Bronchus fibroblast of lung (primary cell): Measurements from ENCODE around the gene PPP2R5D. TPM values are rescaled to one million over a fixed set of nuclear protein-coding genes. Genes with fewer than 3 reads are reported as not detected.

Source experiments
- total RNA-seq: library from RNA; depleted of rRNA; stranded (reverse); fragments of >200 nt; gene quantifications from 2 replicates; pipeline ENCODE4 v1.2.3, GENCODE V29; 2015

PPP2R5D gene
- total RNA-seq, result 54.3 and 71.8 TPM in 2 replicates

GRCh38 chr6:42984001-42984923 is at the start of gene PPP2R5D:
PPP2R5D (plus strand) TSS chr6:42984570; CDS start chr6:42984678, 108 bp downstream.

GRCh38 chr6:42960243-42961019 is 23.9 kb upstream of the PPP2R5D start, which contains the start of gene GNMT:
GNMT (plus strand) TSS chr6:42960754; CDS start chr6:42960768, 14 bp downstream.

GRCh38 chr6:42978839-42979522 is 5.4 kb upstream of the PPP2R5D start, which contains the start of gene PEX6:
PEX6 (minus strand) TSS chr6:42979181; CDS start chr6:42979150, 31 bp downstream.

GRCh38 chr6:43013843-43014433 is 29.6 kb downstream of the PPP2R5D start, which contains the start of the genes KLHDC3 and MEA1:
KLHDC3 (plus strand) TSS chr6:43014249; CDS start chr6:43017193, 2,944 bp downstream.
MEA1 (minus strand) TSS chr6:43013946; CDS start chr6:43013813, 133 bp downstream.

GRCh38 chr6:43021270-43022047 is 37.1 kb downstream of the PPP2R5D start, which contains the start of gene RRP36:
RRP36 (plus strand) TSS chr6:43021623; CDS start chr6:43021655, 32 bp downstream.

GRCh38 chr6:43053545-43054205 is 69.3 kb downstream of the PPP2R5D start, which contains the start of gene CUL7:
CUL7 (minus strand) TSS chr6:43053851; CDS start chr6:43052788, 1,063 bp downstream.

GRCh38 chr6:43059168-43060033 is 75.0 kb downstream of the PPP2R5D start, which contains the start of the genes KLC4 and MRPL2:
KLC4 (plus strand) TSS chr6:43059631; CDS start chr6:43061336, 1,705 bp downstream.
MRPL2 (minus strand) TSS chr6:43059434; CDS start chr6:43059381, 53 bp downstream.

Other genes starting within 250 kb of the PPP2R5D start
- gene TBCC, start 238.5 kb upstream of the PPP2R5D start, total RNA-seq, result 30.3 and 34.3 TPM in 2 replicates
- 2.7 and 3.4 TPM in 2 replicates for gene BICRAL, start 202.5 kb upstream of the PPP2R5D start, total RNA-seq
- gene RPL7L1, start 105.0 kb upstream of the PPP2R5D start, total RNA-seq, result 97.8 and 108 TPM in 2 replicates
- gene PTCRA, start 68.5 kb upstream of the PPP2R5D start, total RNA-seq, result not detected in 2 replicates
- gene CNPY3, start 55.1 kb upstream of the PPP2R5D start, total RNA-seq, result 28.7 and 29.3 TPM in 2 replicates
- gene GNMT, start 23.8 kb upstream of the PPP2R5D start, total RNA-seq, result not detected in 2 replicates
- gene PEX6, start 5.4 kb upstream of the PPP2R5D start, total RNA-seq, result 22.0 and 23.2 TPM in 2 replicates
- 110 and 111 TPM in 2 replicates for gene MEA1, start 29.4 kb downstream of the PPP2R5D start, total RNA-seq
- 83.7 and 84.1 TPM in 2 replicates for gene KLHDC3, start 29.7 kb downstream of the PPP2R5D start, total RNA-seq
- gene RRP36, start 37.1 kb downstream of the PPP2R5D start, total RNA-seq, result 109 and 114 TPM in 2 replicates
- gene CUL7, start 69.3 kb downstream of the PPP2R5D start, total RNA-seq, result 27.6 and 30.0 TPM in 2 replicates
- gene MRPL2, start 74.9 kb downstream of the PPP2R5D start, total RNA-seq, result 32.6 and 53.5 TPM in 2 replicates
- 7.6 and 8.3 TPM in 2 replicates for gene KLC4, start 75.1 kb downstream of the PPP2R5D start, total RNA-seq
- gene PTK7, start 91.7 kb downstream of the PPP2R5D start, total RNA-seq, result 96.6 and 102 TPM in 2 replicates
- gene SRF, start 186.7 kb downstream of the PPP2R5D start, total RNA-seq, result 25.9 and 26.0 TPM in 2 replicates
- 17.4 and 22.9 TPM in 2 replicates for gene CUL9, start 197.6 kb downstream of the PPP2R5D start, total RNA-seq
- 70.2 and 74.8 TPM in 2 replicates for gene DNPH1, start 244.9 kb downstream of the PPP2R5D start, total RNA-seq